ENCODE data around the gene TPSG1. TPM values are rescaled to one million over a fixed set of nuclear protein-coding genes. Genes with fewer than 3 reads are reported as not detected.

Gene TPSG1
- total RNA-seq, 3 donors from 2014 or later (not counting 1 experiment from before 2014, with no cell fraction given), result 0.40 TPM; not detected in 2

DNA sequence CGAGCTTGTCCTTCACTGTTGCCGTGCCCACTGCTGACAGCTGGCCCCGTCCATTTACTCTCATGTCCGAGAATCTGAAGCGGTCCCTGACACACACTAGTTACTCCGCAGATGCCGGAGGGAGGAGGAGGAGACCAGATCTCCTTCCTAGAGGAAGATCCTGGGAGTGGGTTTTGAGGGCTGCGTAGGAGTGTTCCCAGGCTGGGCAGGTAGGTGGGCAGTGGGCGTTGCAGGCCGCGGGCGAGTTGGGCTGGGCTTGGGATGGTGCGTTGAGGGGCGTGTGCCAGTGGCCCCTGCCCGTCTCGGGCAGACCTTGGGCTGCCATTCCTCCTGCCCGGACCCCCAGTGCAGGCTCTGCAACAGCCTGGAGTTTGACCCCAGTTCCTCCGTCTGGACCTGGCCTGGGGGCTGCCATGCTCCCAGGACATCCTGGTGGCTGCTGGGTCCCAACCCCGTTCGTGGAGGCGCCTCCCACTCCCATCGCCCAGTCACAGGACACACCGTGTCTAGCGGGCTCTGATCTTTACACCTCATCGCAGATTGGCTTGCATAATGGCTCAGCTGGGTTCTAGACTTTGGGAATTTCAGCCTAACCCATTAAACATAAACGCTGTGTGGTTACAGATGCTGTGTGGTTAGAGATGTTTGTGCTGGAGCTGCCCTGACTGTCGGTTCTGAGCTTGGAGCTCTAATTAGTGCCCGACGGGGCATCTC is 49.3 kb downstream of the TPSG1 start:
- Mint-ChIP-seq H3K27me3 (ENCODE audit: low read depth in 2 of 2) (no peaks in the 10 kb centered on the region), H3K36me3 (no peaks in the 10 kb centered on the region), H3K4me3 (no peak overlapping the region), H3K27ac (no peak overlapping the region), H3K4me1 (no peaks in the 10 kb centered on the region), H3K9me3 (no peaks in the 10 kb centered on the region)
- TF ChIP-seq, protein P1, sequence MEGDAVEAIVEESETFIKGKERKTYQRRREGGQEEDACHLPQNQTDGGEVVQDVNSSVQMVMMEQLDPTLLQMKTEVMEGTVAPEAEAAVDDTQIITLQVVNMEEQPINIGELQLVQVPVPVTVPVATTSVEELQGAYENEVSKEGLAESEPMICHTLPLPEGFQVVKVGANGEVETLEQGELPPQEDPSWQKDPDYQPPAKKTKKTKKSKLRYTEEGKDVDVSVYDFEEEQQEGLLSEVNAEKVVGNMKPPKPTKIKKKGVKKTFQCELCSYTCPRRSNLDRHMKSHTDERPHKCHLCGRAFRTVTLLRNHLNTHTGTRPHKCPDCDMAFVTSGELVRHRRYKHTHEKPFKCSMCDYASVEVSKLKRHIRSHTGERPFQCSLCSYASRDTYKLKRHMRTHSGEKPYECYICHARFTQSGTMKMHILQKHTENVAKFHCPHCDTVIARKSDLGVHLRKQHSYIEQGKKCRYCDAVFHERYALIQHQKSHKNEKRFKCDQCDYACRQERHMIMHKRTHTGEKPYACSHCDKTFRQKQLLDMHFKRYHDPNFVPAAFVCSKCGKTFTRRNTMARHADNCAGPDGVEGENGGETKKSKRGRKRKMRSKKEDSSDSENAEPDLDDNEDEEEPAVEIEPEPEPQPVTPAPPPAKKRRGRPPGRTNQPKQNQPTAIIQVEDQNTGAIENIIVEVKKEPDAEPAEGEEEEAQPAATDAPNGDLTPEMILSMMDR (IDR thresholded peaks at IDR 0.05), result no peak
- 89% methylated on average over 29 of the region's 29 CpGs for WGBS (ENCODE audit: insufficient coverage)
- no peak for DNase-seq
- Histone ChIP-seq H3K4me3 (ENCODE audit: low read length) (no peak overlapping the region), H3K27ac (ENCODE audit: low read length) (no peak overlapping the region), H3K4me1 (ENCODE audit: control insufficient read depth, insufficient read depth, low read length) (no peaks in the 10 kb centered on the region), H3K9me3 (ENCODE audit: control insufficient read depth, insufficient read depth, low read length) (no peaks in the 10 kb centered on the region), H3K36me3 (ENCODE audit: control insufficient read depth, insufficient read depth, low read length) (no peaks in the 10 kb centered on the region), H3K27me3 (ENCODE audit: control insufficient read depth, insufficient read depth, low read length) (no peaks in the 10 kb centered on the region)
- intact Hi-C loops (cut with micrococcal nuclease), result no loop called here
- ATAC-seq, result no peak

DNA sequence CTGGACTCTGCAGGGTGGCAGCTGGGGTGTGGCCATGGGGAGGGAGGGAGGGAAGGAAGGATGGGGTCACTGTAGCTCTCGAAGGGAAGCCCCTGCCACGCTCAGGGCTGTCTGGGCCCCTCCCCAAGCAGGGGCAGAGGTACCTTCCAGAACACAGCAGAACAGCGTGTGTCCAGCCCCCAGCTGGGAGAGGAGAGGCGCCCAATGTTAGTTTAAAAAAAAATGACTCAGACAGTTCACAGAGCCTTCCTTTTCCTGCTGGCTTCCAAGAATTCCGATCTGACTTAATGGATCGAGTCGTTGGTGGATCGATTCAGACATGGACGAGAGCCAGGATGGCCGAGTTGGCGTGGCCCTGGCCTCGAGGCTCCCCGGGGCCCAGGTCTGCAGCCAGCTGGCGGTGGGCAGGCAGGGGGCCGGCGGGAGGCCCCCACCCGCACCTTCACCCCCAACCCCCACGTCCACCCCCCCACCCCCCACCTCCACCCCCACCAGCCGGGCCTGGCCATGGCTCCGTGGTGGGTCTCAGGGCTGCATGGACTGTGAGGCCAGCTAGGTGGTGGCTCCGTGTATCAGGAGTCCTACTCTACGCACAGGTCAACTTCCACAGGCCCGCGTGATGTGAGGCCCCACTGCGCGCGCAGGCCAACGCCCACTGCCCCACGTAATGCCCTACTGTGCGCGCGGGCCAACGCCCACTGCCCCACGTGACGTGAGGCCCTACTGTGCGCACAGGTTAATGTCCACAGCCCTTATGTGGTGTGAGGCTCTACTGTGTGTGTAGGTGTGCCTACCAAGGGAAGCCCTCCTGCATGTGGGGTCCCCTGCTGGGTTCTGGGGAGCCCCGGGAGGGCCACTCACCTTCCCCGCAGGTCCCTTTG is 50.4 kb downstream of the TPSG1 start:
- Histone ChIP-seq H3K4me3 (ENCODE audit: low read length) (no peak overlapping the region), H3K9me3 (ENCODE audit: control insufficient read depth, insufficient read depth, low read length) (no peaks in the 10 kb centered on the region), H3K27me3 (ENCODE audit: control insufficient read depth, insufficient read depth, low read length) (no peaks in the 10 kb centered on the region), H3K27ac (ENCODE audit: low read length) (no peak overlapping the region), H3K36me3 (ENCODE audit: control insufficient read depth, insufficient read depth, low read length) (no peaks in the 10 kb centered on the region), H3K4me1 (ENCODE audit: control insufficient read depth, insufficient read depth, low read length) (no peaks in the 10 kb centered on the region)
- H3K27me3 Mint-ChIP-seq (ENCODE audit: low read depth in 2 of 2), result no peaks in the 10 kb centered on the region
- no peaks in the 10 kb centered on the region for H3K36me3 Mint-ChIP-seq
- ATAC-seq (no peak), DNase-seq (no peak)
- intact Hi-C loops (cut with micrococcal nuclease), result no loop called here
- no peak overlapping the region for H3K27ac Mint-ChIP-seq
- no peaks in the 10 kb centered on the region for H3K4me1 Mint-ChIP-seq
- H3K9me3 Mint-ChIP-seq, result no peaks in the 10 kb centered on the region
- TF ChIP-seq, protein P1 (IDR thresholded peaks at IDR 0.05), result no peak
- WGBS (ENCODE audit: insufficient coverage), result 82% methylated on average over 33 of the region's 38 CpGs
- H3K4me3 Mint-ChIP-seq, result no peak overlapping the region

DNA sequence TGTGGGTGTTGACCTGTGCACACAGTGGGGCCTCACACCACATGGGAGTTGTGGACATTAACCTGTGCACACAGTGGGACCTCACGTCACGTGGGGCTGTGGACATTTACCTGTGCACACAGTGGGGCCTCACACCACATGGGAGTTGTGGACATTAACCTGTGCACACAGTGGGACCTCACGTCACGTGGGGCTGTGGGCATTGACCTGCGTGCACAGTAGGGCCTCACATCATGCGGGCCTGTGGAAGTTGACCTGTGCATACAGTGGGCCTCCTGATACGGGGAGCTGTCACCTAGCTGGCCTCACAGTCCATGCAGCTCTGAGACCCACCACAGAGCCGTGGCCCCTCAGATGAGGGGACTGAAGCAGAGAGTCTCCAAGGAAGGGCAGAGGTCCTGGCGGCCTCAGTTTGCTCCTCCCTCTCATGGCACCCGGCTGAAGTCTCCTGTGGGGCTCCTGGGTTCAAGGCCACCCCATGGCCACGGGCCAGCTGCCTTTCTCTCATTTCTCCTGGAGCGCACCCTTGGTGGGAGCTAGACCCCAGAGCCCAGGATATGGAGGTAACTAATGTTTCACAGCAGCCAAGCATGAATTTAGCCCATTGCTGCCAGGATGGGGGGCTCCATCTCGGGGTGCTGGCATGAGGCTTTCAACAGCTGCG is 51.1 kb downstream of the TPSG1 start:
- TF ChIP-seq, protein P1 (IDR thresholded peaks at IDR 0.05), result no peak
- WGBS (ENCODE audit: insufficient coverage), result 84% methylated on average over 14 of the region's 14 CpGs
- Histone ChIP-seq H3K4me1 (ENCODE audit: control insufficient read depth, insufficient read depth, low read length) (no peaks in the 10 kb centered on the region), H3K4me3 (ENCODE audit: low read length) (no peak overlapping the region), H3K9me3 (ENCODE audit: control insufficient read depth, insufficient read depth, low read length) (no peaks in the 10 kb centered on the region), H3K27ac (ENCODE audit: low read length) (no peak overlapping the region), H3K27me3 (ENCODE audit: control insufficient read depth, insufficient read depth, low read length) (no peaks in the 10 kb centered on the region), H3K36me3 (ENCODE audit: control insufficient read depth, insufficient read depth, low read length) (no peaks in the 10 kb centered on the region)
- H3K36me3 Mint-ChIP-seq, result no peaks in the 10 kb centered on the region
- intact Hi-C loops (cut with micrococcal nuclease), result no loop called here
- no peaks in the 10 kb centered on the region for H3K9me3 Mint-ChIP-seq
- DNase-seq (no peak), ATAC-seq (no peak)
- H3K27ac Mint-ChIP-seq, result no peak overlapping the region
- H3K4me1 Mint-ChIP-seq, result no peaks in the 10 kb centered on the region
- no peaks in the 10 kb centered on the region for H3K27me3 Mint-ChIP-seq (ENCODE audit: low read depth in 2 of 2)
- H3K4me3 Mint-ChIP-seq, result no peak overlapping the region

Measured in natural killer cell (primary cell).